Fibroblast of peridontal ligament (primary cell): ENCODE results near the gene CRB3.
"Not testable (repeated sequence)": the region's sequence is repeated elsewhere in the genome, so short reads cannot be mapped to it uniquely, and the experiment has no call there.

Source experiments
- DNase-seq: peaks from one replicate; pipeline ENCODE4 v3.0.0-alpha.2; 2010; ENCODE audit errors: extremely low read depth

Gene CRB3, protein sequence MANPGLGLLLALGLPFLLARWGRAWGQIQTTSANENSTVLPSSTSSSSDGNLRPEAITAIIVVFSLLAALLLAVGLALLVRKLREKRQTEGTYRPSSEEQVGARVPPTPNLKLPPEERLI

DNA sequence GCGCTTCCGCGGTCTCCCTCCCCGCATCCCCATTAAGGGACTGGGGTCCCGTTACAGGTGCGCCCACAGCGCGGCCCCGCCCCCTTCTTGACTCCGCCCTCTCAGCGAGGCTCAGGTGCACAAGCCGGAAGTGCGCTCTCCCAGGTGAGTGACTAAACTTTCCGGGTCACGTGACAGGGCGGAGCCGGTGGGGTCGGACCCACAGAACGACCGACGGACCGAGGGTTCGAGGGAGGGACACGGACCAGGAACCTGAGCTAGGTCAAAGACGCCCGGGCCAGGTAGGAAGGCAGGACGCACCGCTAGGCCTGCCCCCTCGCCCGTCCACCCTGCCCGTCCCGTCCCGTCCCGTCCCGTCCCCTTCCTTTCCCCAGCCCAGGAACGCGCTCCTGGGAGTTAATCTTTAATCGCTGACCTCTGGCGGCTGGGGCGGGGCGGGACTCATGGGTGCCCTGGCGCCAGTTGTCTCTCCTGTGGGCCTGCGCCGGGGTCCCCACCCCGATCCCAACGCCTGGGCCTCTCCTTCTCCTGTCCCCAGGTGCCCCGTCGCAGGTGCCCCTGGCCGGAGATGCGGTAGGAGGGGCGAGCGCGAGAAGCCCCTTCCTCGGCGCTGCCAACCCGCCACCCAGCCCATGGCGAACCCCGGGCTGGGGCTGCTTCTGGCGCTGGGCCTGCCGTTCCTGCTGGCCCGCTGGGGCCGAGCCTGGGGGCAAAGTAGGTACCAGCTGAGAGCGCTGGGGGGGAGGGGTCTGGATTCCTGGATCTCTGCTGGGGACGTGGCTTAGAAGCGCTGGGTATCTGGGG lies at the start of gene CRB3:
Gene CRB3 (plus strand): TSS at position 202 of the 804 bp plus-strand sequence. CDS start 431 bp downstream, at position 633.
- no peak for DNase-seq

- DNase-seq, result no peak
Measured at GRCh38 chr19:6414793-6415590, 49.1 kb upstream of the CRB3 start.

GRCh38 chr19:6415591-6416190 lies 48.4 kb upstream of the CRB3 start:
- no peak for DNase-seq

DNA sequence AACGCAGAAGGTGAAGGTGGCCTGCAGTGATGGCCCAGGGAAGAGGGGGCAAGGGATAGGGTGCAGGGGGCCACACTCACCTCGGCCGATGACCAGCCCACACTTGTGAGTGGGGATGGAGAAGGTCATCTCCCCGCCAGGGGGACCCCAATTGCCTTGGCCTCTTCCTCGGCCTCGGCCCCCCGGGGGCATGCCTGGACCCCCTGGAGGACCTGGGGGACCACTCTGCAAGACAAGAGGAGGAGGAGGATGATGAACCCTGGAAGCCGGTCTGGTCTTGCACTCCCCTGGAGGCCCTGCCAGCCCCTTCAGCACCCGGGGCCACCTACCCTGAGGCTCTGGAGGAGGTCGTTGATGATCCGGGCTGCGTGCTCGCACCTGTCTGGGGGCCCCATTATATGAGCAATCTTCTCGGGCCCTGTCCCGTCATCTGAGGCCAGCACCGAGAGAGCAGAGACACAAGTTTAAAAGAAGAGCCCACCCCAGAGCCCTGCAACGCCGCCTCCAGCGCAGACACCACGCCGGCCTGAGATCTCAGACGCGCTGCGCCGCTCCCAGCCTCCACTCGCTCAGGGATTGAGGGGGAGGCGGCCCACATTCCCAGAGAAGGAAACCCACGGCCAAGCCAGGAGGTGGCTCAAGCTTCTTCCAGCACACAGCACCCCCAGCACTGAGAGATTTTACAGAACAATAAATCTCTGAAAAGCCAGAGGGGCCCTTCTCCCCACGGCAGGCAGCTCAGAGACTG lies 47.2 kb upstream of the CRB3 start:
- DNase-seq, result no peak

DNA sequence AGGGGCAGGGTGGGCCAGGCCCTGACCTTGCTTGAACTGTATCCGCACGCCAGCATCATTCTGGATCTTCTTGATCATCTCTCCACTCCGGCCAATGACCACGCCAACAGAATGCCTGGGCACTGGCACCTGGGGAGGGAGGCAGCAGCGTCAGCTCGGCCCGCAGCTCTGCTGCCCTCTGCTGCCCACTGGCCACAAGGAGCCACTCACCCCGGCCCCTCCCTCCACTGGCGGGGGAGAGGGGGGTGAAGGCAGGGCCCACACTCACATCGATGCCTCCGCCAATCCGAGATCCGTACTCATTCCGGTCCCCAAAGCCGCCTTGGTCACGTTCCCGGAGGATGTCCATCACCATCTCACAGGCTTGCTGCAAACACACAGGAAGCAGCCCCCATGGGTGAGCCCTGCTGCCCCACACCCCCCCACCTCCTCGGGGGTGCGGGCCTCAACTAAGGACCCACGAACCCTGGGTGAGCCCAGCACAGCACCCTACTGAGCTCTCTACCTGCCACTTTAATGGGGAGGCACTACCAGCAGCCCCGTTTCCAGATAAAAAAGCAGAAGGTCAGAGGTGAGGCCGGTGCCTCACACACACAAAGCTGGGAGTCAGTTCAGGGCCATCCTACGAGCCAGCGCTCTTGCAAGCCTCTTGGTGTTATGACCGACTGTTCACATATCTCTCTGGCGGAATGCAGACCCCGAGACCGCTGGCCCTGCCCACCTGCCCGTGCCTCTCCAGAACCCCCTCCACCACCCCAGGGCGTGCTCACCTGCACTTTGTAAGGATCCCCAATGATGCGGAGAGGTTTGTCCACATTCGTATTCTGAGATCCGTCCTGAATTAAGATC lies 46.1 kb upstream of the CRB3 start:
- DNase-seq, result no peak

DNA sequence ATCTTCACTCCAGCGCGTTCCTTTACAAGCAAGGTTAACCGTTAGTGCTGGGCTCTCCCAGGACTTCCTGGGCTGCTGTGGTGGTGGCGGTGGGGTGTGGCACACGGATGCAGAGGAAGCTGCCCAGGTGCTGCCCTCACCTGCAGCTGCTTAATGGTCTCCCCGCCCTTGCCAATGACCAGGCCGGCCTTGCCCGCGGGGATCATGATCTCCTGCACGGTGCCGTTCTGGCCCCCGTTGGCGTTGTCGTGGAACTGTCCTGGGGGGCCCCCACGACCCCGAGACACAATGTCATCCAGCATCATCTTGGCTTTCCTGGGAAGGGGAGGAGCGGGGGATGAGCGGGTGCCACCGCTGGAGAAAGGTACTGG lies 45.5 kb upstream of the CRB3 start:
- no peak for DNase-seq

DNA sequence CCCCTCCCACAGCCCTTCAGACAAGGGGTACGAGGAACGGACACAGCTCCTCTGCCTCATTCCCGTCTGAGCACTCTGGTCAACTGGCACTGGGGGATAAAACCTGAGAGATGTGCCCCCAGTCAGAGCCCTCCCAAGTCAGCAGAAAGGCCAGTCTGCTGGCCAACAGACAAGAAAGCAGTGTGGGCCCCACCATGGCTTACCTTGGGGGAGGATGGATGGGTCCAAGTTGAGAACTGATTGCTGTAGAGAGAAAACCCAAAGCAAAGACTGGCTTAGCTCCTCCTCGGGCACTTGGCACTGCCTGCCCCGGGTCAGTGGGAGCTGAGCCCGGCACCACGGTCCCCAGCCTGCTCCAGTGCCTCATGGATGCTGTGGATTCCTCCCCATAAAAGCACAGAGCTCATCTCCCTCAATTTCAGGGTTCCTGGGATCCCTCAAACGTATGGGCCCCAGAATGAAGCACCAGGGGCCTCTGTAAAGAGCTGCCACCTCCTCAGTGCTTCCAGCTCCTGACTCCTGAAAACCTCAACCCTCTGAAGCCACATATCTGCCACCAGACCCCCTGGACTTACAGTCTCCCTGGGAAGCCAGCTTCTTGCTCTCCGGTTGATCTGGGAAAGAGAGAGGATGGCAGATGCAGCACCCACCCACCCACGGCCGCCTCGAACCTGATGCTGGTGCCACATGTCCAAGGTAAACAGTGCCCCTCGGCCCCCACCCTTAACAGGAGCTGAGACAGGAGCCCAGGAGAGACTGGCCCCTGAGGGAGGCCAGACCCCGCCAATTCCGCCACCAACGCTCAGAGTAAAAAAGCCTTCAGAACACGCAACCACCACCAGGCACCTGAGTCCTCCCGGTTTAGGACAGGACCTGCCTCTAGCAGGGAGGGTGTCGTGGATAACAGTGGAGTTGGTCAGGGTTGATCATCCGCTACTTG lies 42.7 kb upstream of the CRB3 start:
- DNase-seq, result no peak

DNA sequence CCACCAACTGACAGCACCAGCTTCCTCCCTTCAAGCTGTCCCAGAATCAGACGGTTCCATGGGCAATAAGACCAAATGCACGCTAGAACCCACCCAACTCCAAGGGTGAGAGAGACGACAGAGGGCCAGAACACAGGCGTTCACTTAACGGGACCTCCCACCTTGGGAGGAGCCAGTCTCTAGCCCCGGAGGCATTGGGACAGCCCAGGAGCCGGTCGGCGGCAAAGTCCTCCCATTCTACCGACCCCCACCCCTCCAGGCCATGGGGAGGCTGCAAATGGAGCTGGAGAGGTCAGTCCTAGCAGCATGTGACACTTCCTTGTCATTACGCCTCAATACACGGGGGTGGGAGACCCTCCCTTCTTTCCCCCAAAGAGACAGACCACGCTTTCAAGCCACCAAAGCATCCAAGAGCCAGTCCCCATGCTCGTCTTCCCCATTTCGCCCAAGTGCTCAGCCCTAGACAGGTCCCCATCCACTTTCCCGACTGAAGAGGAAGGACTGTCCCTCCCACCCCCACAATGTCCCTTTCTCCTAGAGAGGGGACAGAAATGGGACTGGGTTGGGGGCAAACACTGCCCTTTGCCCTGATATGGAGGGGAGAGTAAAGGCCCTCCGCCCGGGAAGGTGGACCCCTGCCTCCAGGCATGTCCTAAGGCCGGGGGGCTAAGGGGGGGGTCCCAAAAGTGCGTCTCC lies 40.4 kb upstream of the CRB3 start:
- DNase-seq, result peak; percentile 35

DNA sequence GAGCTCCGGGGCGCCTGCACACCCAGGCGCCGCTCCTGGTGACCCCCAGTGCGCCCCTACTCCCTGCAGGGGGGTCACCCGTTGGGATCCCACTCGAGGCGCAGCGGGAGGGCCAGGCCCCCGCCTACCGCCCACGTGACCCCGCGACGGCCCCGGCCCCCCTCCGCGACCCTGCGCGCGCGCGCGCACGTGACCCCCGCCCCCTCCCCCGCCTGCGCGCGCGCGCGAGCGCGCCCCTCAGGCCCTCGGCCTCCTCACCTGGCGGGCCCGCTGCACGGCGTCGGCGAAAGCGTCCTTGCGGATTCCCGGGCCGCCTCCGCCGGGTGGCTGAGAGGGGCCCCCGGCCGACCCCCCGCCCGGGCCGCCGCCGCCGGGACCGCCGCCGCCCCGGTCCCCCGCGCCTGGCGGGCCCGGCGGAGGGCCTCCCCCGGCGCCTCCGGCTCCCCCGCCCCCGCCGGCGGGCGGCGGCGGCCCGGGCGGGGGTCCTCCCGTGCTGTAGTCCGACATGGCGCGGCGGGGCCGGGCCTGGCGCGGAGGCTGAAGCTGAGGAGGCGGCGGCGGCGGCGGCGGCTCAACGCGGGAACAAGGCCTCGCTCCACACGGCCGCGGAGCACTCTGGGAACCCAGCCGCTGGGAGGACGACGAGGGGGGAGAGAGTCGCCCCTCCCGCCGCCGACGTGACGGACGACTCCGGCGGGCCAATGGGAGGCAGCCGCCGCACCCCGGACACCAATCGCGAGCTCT lies 39.7 kb upstream of the CRB3 start, which contains the start of gene KHSRP:
Gene KHSRP (minus strand): TSS at position 617 of the 744 bp plus-strand sequence. CDS start 110 bp downstream, at position 507.
- no peak for DNase-seq

- DNase-seq, result peak; percentile 100
Measured at GRCh38 chr19:6424939-6425731, 38.9 kb upstream of the CRB3 start.

DNA sequence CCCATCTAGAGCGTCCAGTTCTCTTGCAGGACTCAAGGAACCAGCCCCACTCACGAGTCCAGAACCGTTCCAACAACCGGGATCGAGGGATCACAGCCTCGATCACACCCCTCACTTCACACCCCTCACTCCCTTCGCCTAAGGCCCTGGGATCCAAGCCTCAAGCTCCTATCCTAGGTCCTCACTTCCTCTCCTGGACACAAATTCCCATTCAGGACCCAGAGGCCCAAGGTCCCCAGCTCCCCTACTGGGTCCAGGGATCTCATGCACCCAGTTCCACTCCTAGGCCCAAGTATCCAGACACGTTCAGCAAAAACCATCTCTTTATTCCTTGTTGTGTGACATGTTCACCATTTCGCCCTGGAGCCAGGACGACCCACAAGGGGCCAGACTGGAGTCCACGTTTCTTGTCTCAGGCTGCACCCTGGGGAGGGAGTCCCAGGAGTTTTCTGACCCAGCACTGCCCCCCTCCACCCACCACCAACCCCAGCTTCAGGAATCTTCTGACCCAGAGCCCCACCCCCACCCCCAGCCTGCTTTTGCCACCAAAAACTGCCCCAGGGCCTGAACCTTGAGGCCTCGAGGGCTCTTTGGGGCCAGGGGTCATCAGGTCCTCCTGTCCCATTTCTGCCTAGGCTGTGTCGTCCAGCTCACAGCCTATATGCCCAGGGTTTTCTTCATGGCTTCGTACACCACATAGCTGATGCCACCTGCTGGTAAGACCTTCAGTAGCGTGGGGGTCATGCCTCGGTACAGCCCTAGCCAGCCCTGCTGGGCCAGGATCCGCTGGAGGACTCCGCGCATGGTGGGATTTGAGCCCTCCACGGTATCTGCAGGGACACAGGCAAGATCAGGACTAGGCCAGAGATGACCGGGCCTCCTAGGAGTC lies 38.1 kb upstream of the CRB3 start:
- DNase-seq, result no peak

- DNase-seq, result no peak
Measured at GRCh38 chr19:6427131-6427530, 36.9 kb upstream of the CRB3 start.

- not testable (repeated sequence) for DNase-seq
Measured at GRCh38 chr19:6428692-6429418, 35.2 kb upstream of the CRB3 start.

- DNase-seq, result no peak
Measured at GRCh38 chr19:6429419-6430221, 34.5 kb upstream of the CRB3 start.

GRCh38 chr19:6431891-6432290 lies 32.2 kb upstream of the CRB3 start:
- DNase-seq, result no peak
